Stimulated activated naive CD8-positive, alpha-beta T cell treated with anti-CD3 and anti-CD28 coated beads, Interleukin-15, amount 100 ng/mL, for 72 hours (primary cell): Measurements from ENCODE around the gene MXD4.
A peak's percentile ranks its signal among the peaks of the same experiment; 100 is the strongest.
"Not testable (repeated sequence)": the region's sequence is repeated elsewhere in the genome, so short reads cannot be mapped to it uniquely, and the experiment has no call there.

Experiments used
- ATAC-seq: fragments of 150-1000 bp; cut with Tn5 transposase; 2 replicates; pipeline ENCODE4 v1.10.0; 2021; ENCODE audit warnings: mild to moderate bottlenecking, moderate library complexity
- DNase-seq, 2 donors: peaks; one replicate each; pipeline ENCODE4 v3.0.0; 2021 to 2022
- H3K27ac Mint-ChIP-seq, 2 donors: one replicate each; pipeline ENCODE4 v1.8.0; 2022; ENCODE audit warnings: mild to moderate bottlenecking in 2 of 2, mixed read lengths in 2 of 2, moderate library complexity in 2 of 2
- H3K27me3 Mint-ChIP-seq: one replicate; pipeline ENCODE4 v1.8.0; 2022; ENCODE audit warnings: mixed read lengths
- H3K4me1 Mint-ChIP-seq: one replicate; pipeline ENCODE4 v1.8.0; 2022; ENCODE audit warnings: mild to moderate bottlenecking, mixed read lengths
- H3K4me3 Mint-ChIP-seq, 2 donors: one replicate each; pipeline ENCODE4 v1.8.0; 2022; ENCODE audit warnings: mild to moderate bottlenecking in 2 of 2, mixed read lengths in 2 of 2, moderate library complexity in 1 of 2
- H3K9me3 Mint-ChIP-seq, 2 donors: one replicate each; pipeline ENCODE4 v1.8.0; 2022; ENCODE audit warnings: mixed read lengths in 2 of 2

Gene MXD4

DNA sequence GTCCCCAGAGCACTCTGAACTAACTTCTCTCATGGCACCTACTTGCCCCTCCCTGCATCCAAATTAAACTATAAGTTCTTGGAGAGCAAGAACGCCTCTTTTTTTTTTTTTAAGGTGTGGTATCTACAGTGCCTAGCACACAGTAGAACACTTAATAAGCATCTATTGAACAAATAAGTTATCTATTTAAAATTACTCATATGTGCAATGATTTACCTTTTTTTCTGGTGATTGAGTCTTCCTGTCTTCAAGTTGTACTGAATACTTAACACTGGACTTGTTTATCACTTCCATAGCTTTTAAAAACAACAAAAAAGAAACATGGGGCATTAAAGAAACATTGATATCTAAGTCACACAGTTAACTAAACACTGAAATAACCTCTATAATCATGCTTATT, 49.1 kb downstream of the MXD4 start:
- H3K9me3 Mint-ChIP-seq = no peaks in the 10 kb centered on the region
- ATAC-seq = no peak
- H3K27ac Mint-ChIP-seq = peak overlapping the region in 1 of 2 donors; percentile 23
- DNase-seq = no peak
- no peaks in the 10 kb centered on the region for H3K27me3 Mint-ChIP-seq
- no peaks in the 10 kb centered on the region for H3K4me1 Mint-ChIP-seq
- no peak overlapping the region for H3K4me3 Mint-ChIP-seq

DNA sequence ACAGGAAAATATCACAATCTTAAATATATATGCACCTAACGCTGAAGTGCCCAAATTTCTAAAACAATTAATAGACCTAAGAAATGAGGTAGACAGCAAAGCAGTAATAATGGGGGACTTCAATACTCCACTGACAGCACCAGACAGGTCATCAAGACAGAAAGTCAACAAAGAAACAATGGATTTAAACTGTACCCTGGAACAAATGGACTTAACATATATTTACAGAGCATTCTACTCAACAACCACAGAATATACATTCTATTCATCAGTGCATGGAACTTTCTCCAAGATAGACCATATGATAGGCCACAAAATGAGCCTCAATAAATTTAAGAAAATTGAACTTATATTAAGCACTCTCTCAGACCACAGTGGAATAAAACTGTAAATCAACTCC, 59.1 kb downstream of the MXD4 start:
- H3K9me3 Mint-ChIP-seq, H3K27ac Mint-ChIP-seq, H3K4me3 Mint-ChIP-seq, H3K4me1 Mint-ChIP-seq, ATAC-seq, H3K27me3 Mint-ChIP-seq, DNase-seq: not testable (repeated sequence)
